Activated T-cell treated with anti-CD3 and anti-CD28 coated beads for 48 hours (primary cell): ENCODE results near the gene HSPG2.
"Not testable (repeated sequence)": the region's sequence is repeated elsewhere in the genome, so short reads cannot be mapped to it uniquely, and the experiment has no call there.

Experiments used
- DNase-seq: peaks from one replicate; pipeline ENCODE4 v3.0.0-alpha.2; 2020; ENCODE audit warnings: low read depth

Gene HSPG2

GRCh38 chr1:21932127-21932526, 5.0 kb downstream of the HSPG2 start:
- DNase-seq, result no peak

- no peak for DNase-seq
Observed at GRCh38 chr1:21931171-21932093, 5.7 kb downstream of the HSPG2 start.

- no peak for DNase-seq
Observed at GRCh38 chr1:21930629-21931170, 6.4 kb downstream of the HSPG2 start.

- no peak for DNase-seq
Observed at GRCh38 chr1:21930080-21930571, 7.0 kb downstream of the HSPG2 start.

GRCh38 chr1:21927533-21928237, 9.4 kb downstream of the HSPG2 start:
- DNase-seq, result no peak

- DNase-seq, result no peak
Observed at GRCh38 chr1:21926814-21927532, 10.1 kb downstream of the HSPG2 start.

GRCh38 chr1:21926065-21926464, 11.0 kb downstream of the HSPG2 start:
- DNase-seq, result no peak

GRCh38 chr1:21925334-21925940, 11.7 kb downstream of the HSPG2 start:
- no peak for DNase-seq

- DNase-seq, result no peak
Observed at GRCh38 chr1:21924503-21925005, 12.6 kb downstream of the HSPG2 start.

- DNase-seq, result no peak
Observed at GRCh38 chr1:21922090-21923013, 14.8 kb downstream of the HSPG2 start.

GRCh38 chr1:21921100-21921875, 15.8 kb downstream of the HSPG2 start:
- no peak for DNase-seq

GRCh38 chr1:21919520-21919919, 17.6 kb downstream of the HSPG2 start:
- no peak for DNase-seq

- DNase-seq, result not testable (repeated sequence)
Observed at GRCh38 chr1:21917239-21917631, 19.9 kb downstream of the HSPG2 start.

GRCh38 chr1:21916447-21917238, 20.5 kb downstream of the HSPG2 start:
- no peak for DNase-seq

- no peak for DNase-seq
Observed at GRCh38 chr1:21914880-21915640, 22.1 kb downstream of the HSPG2 start.

- DNase-seq, result no peak
Observed at GRCh38 chr1:21914450-21914849, 22.7 kb downstream of the HSPG2 start.

GRCh38 chr1:21913763-21914162, 23.3 kb downstream of the HSPG2 start:
- no peak for DNase-seq

- no peak for DNase-seq
Observed at GRCh38 chr1:21913258-21913657, 23.9 kb downstream of the HSPG2 start.
